HCT116 (cell line): ENCODE data around the gene SRPK2. TPM values are rescaled to one million over a fixed set of nuclear protein-coding genes. Genes with fewer than 3 reads are reported as not detected.

Source experiments
- ATAC-seq: fragments of 200-7000 bp; cut with Tn5 transposase; 2 replicates; pipeline ENCODE4 v1.9.1; 2020; ENCODE audit warnings: mild to moderate bottlenecking, moderate library complexity
- BruUV-seq: library from RNA; stranded (reverse); fragments of 400-500 nt; replicated peaks from 2 replicates; lab custom pipeline; 2021; lab: Mats Ljungman, UMichigan
- CTCF ChIA-PET: fragments of 300-600 bp; sonication (Branson Sonifier 250); formaldehyde crosslinking; loops from one replicate; lab custom pipeline; 2021; ENCODE audit warnings: antibody characterized with exemption; lab: Charles Lee
- POLR2A ChIA-PET: fragments of 300-600, 350-600 bp; sonication (Branson Sonifier 250); formaldehyde crosslinking; loops from one replicate; lab custom pipeline; 2021; ENCODE audit warnings: antibody characterized with exemption; lab: Charles Lee
- RAD21 ChIA-PET, 2 experiments: fragments of 300-600 bp; sonication (Branson Sonifier 250); formaldehyde crosslinking; loops; one replicate each; lab custom pipeline; 2023; ENCODE audit warnings: low total read pairs in 2 of 2; ENCODE audit not compliant: uncharacterized antibody in 2 of 2, unreplicated experiment in 2 of 2, low non-redundant PET in 1 of 2; lab: Charles Lee
- DNase-seq: peaks from one replicate; pipeline ENCODE4 v3.0.0-alpha.2; 2010; ENCODE audit warnings: low read depth, low spot score
- H2AFZ ChIP-seq: fragments of 200-600 bp; shearing (Covaris generic), sonication (generic); 2 replicates; pipeline ENCODE4 v1.6.1; 2017; ENCODE audit warnings: low read depth, mixed run types, mixed read lengths, antibody characterized with exemption, low read length; ENCODE audit not compliant: poor library complexity, severe bottlenecking
- H3K27ac ChIP-seq: 2 replicates; pipeline ENCODE4 v1.5.1; 2012; ENCODE audit warnings: low read depth, low read length
- H3K27me3 ChIP-seq: fragments of 200-600 bp; sonication (generic); 2 replicates; pipeline ENCODE4 v1.6.1; 2016; ENCODE audit warnings: mixed run types, low read length, mixed read lengths; ENCODE audit not compliant: insufficient read depth
- H3K36me3 ChIP-seq, 2 experiments: fragments of 200-500 bp in 1 of 2; fragments of 200-600 bp in 1 of 2; sonication (Bioruptor generic) in 1 of 2; sonication (generic) in 1 of 2; 2 replicates each; pipeline versions ENCODE4 v1.5.1 to v1.6.1; 2014 to 2016; ENCODE audit warnings: low read length in 2 of 2, inconsistent platforms in 1 of 2, mixed read lengths in 1 of 2, mixed run types in 1 of 2; ENCODE audit not compliant: insufficient read depth in 2 of 2, control insufficient read depth in 1 of 2
- H3K4me1 ChIP-seq, 2 experiments: fragments of 200-600 bp in 1 of 2; sonication (generic) in 1 of 2; 2 replicates each; pipeline versions ENCODE4 v1.5.1 to v1.6.1; 2012 to 2017; ENCODE audit warnings: low read length in 2 of 2, inconsistent platforms in 1 of 2, mild to moderate bottlenecking in 1 of 2, mixed read lengths in 1 of 2, mixed run types in 1 of 2, moderate library complexity in 1 of 2; ENCODE audit not compliant: insufficient read depth in 2 of 2, control insufficient read depth in 1 of 2
- H3K4me2 ChIP-seq: fragments of 200-600 bp; sonication (generic); 2 replicates; pipeline ENCODE4 v1.6.1; 2017; ENCODE audit warnings: mixed run types, low read length, mixed read lengths
- H3K4me3 ChIP-seq, 2 experiments: fragments of 200-600 bp in 1 of 2; sonication (generic) in 1 of 2; replicated peaks in 1 of 2; 2 replicates each; pipeline ENCODE4 v1.5.1; 2011 to 2016; ENCODE audit warnings: low read length in 2 of 2, control low read depth in 1 of 2, low read depth in 1 of 2, mild to moderate bottlenecking in 1 of 2, mixed read lengths in 1 of 2, mixed run types in 1 of 2
- H3K79me2 ChIP-seq: fragments of 200-600 bp; sonication (generic); 2 replicates; pipeline ENCODE4 v1.6.1; 2017; ENCODE audit warnings: mild to moderate bottlenecking, mixed run types, low read length, moderate library complexity, mixed read lengths; ENCODE audit not compliant: insufficient read depth
- H3K9ac ChIP-seq: fragments of 200-600 bp; sonication (generic); 2 replicates; pipeline ENCODE4 v1.6.1; 2016; ENCODE audit warnings: low read length, mixed read lengths
- H3K9me2 ChIP-seq: fragments of 200-600 bp; sonication (generic), shearing (Covaris generic); 2 replicates; pipeline ENCODE4 v1.6.1; 2017; ENCODE audit warnings: mixed run types, mild to moderate bottlenecking, moderate library complexity; ENCODE audit not compliant: insufficient read depth
- H3K9me3 ChIP-seq, 2 experiments: fragments of 200-500 bp in 1 of 2; fragments of 200-600 bp in 1 of 2; sonication (Bioruptor generic) in 1 of 2; sonication (generic) in 1 of 2; 2 replicates each; pipeline ENCODE4 v1.6.1; 2014 to 2017; ENCODE audit warnings: low read length in 2 of 2, mixed read lengths in 2 of 2, inconsistent platforms in 1 of 2, low read depth in 1 of 2, mild to moderate bottlenecking in 1 of 2, mixed run types in 1 of 2, moderate library complexity in 1 of 2; ENCODE audit not compliant: control insufficient read depth in 1 of 2, insufficient read depth in 1 of 2
- H4K20me1 ChIP-seq: fragments of 200-600 bp; sonication (generic), shearing (Covaris generic); 2 replicates; pipeline ENCODE4 v1.6.1; 2017; ENCODE audit warnings: mixed run types, mild to moderate bottlenecking, moderate library complexity; ENCODE audit not compliant: insufficient read depth
- ATF3 ChIP-seq: IDR thresholded peaks from 2 replicates; pipeline ENCODE4 v1.6.1; 2012
- CBX3 ChIP-seq: IDR thresholded peaks from 2 replicates; pipeline ENCODE4 v1.6.1; 2012; ENCODE audit warnings: low read depth
- CEBPB ChIP-seq: IDR thresholded peaks from 2 replicates; pipeline ENCODE4 v1.6.1; 2012; ENCODE audit warnings: low read depth
- CTCF ChIP-seq, 3 experiments: fragments of 200-600 bp in 1 of 3; sonication (generic) in 1 of 3; IDR thresholded peaks in 2 of 3; conservative IDR thresholded peaks in 1 of 3; 2 replicates each; pipeline ENCODE4 v1.5.1; 2012 to 2017; ENCODE audit warnings: low read depth in 2 of 3, low read length in 2 of 3, antibody characterized with exemption in 1 of 3, borderline replicate concordance in 1 of 3, control low read depth in 1 of 3, mild to moderate bottlenecking in 1 of 3, mixed read lengths in 1 of 3, mixed run types in 1 of 3, moderate library complexity in 1 of 3; ENCODE audit not compliant: insufficient read depth in 1 of 3
- EGR1 ChIP-seq: IDR thresholded peaks from 2 replicates; pipeline ENCODE4 v1.6.1; 2012; ENCODE audit warnings: low read depth
- ELF1 ChIP-seq: IDR thresholded peaks from 2 replicates; pipeline ENCODE4 v1.6.1; 2012; ENCODE audit warnings: low read depth, borderline replicate concordance
- EZH2 ChIP-seq: fragments of 200-600 bp; sonication (generic); IDR thresholded peaks from 2 replicates; pipeline ENCODE4 v1.6.1; 2017; ENCODE audit warnings: antibody characterized with exemption, mixed run types
- FOSL1 ChIP-seq: IDR thresholded peaks from 2 replicates; pipeline ENCODE4 v1.6.1; 2012; ENCODE audit warnings: low read depth
- JUND ChIP-seq: IDR thresholded peaks from 2 replicates; pipeline ENCODE4 v1.6.1; 2012
- MAX ChIP-seq: IDR thresholded peaks from 2 replicates; pipeline ENCODE4 v1.6.1; 2012
- POLR2A ChIP-seq: IDR thresholded peaks from 2 replicates; pipeline ENCODE4 v1.7.0; 2011; ENCODE audit warnings: borderline replicate concordance; ENCODE audit not compliant: insufficient read depth, insufficient read length; ENCODE audit errors: extremely low read depth
- POLR2AphosphoS5 ChIP-seq: IDR thresholded peaks from 2 replicates; pipeline ENCODE4 v1.6.1; 2011; ENCODE audit warnings: mild to moderate bottlenecking, low read depth, low read length, moderate library complexity
- RAD21 ChIP-seq: IDR thresholded peaks from 2 replicates; pipeline ENCODE4 v1.6.1; 2012; ENCODE audit warnings: low read depth, mild to moderate bottlenecking
- REST ChIP-seq: IDR thresholded peaks from 2 replicates; pipeline ENCODE4 v1.6.1; 2012; ENCODE audit warnings: low read depth
- SIN3A ChIP-seq: IDR thresholded peaks from 2 replicates; pipeline ENCODE4 v1.6.1; 2012; ENCODE audit warnings: low read depth
- SP1 ChIP-seq: IDR thresholded peaks from 2 replicates; pipeline ENCODE4 v1.6.1; 2012; ENCODE audit warnings: low read depth
- TCF7L2 ChIP-seq: IDR thresholded peaks from 2 replicates; pipeline ENCODE4 v1.7.0; 2011; ENCODE audit warnings: borderline replicate concordance, inconsistent platforms; ENCODE audit not compliant: insufficient read depth, insufficient read length; ENCODE audit errors: extremely low read depth
- YY1 ChIP-seq: IDR thresholded peaks from 2 replicates; pipeline ENCODE4 v1.6.1; 2011; ENCODE audit warnings: low read length, low read depth, moderate library complexity, mild to moderate bottlenecking; ENCODE audit not compliant: insufficient replicate concordance; ENCODE audit errors: extremely low read depth
- ZFX ChIP-seq: fragments of 450-650 bp; IDR thresholded peaks from 2 replicates; pipeline ENCODE4 v1.6.1; 2017
- ZNF274 ChIP-seq: fragments of 200-500 bp; sonication (Bioruptor generic); IDR thresholded peaks from 2 replicates; pipeline ENCODE4 v1.6.1; 2014; ENCODE audit warnings: mild to moderate bottlenecking, low read depth, low read length, inconsistent platforms
- intact Hi-C: fragments of 100-400 bp; cut with micrococcal nuclease; formaldehyde crosslinking; loops from 2 replicates; pipeline ENCODE4 v1.10.0; 2022
- total RNA-seq: library from RNA; stranded (reverse); gene quantifications from one replicate; pipeline ENCODE4 v1.2.1, GENCODE V29; 2021; ENCODE audit not compliant: unreplicated experiment

Gene SRPK2
- total RNA-seq, 1 experiment from 2014 or later: 37.4 TPM

GRCh38 chr7:105212212-105212611, 176.5 kb downstream of the SRPK2 start:
- no TSS peak for BruUV-seq
- CTCF ChIA-PET: no interaction called here
- peaks cover 68% of the 10 kb centered on the region for H3K79me2 ChIP-seq
- peaks cover 0 to 5% of the 10 kb centered on the region in 2 experiments; a peak in 1 of 4 replicates for H3K4me1 ChIP-seq
- no peak overlapping the region for H3K9ac ChIP-seq
- POLR2A ChIA-PET: no interaction called here
- H3K4me2 ChIP-seq: no peak overlapping the region
- no peaks in the 10 kb centered on the region for H4K20me1 ChIP-seq
- no peak overlapping the region for H3K4me3 ChIP-seq
- no peak for DNase-seq
- intact Hi-C loops: no loop called here
- no peak overlapping the region for H3K27ac ChIP-seq
- H3K9me2 ChIP-seq: no peaks in the 10 kb centered on the region
- no peaks in the 10 kb centered on the region for H3K36me3 ChIP-seq
- ATAC-seq: no peak
- no peak for TF ChIP-seq FOSL1
- no peak for TF ChIP-seq JUND
- no peak for TF ChIP-seq SP1
- no peak for TF ChIP-seq POLR2A
- no peak for TF ChIP-seq EZH2
- no peak for TF ChIP-seq REST
- TF ChIP-seq YY1: no peak
- no peak for TF ChIP-seq SIN3A
- no peak for TF ChIP-seq POLR2AphosphoS5
- no peak for TF ChIP-seq TCF7L2
- TF ChIP-seq MAX: no peak
- TF ChIP-seq CTCF (IDR thresholded peaks at IDR 0.05 in 2 of 3, conservative IDR thresholded peaks at IDR 0.05 in 1 of 3; ENCODE audit: borderline replicate concordance in 1 of 3, insufficient read depth in 1 of 3, low read depth in 2 of 3, low read length in 2 of 3): no peak
- no peak for TF ChIP-seq EGR1
- no peak for TF ChIP-seq ELF1
- no peak for TF ChIP-seq ZFX
- no peak for TF ChIP-seq CBX3
- TF ChIP-seq CEBPB: no peak
- no peak for TF ChIP-seq ATF3
- no peak for TF ChIP-seq RAD21
- no peak for TF ChIP-seq ZNF274
- no peak overlapping the region for H2AFZ ChIP-seq
- no peaks in the 10 kb centered on the region for H3K27me3 ChIP-seq
- no peaks in the 10 kb centered on the region for H3K9me3 ChIP-seq
- RAD21 ChIA-PET: no interaction called here
